ENCODE data around the gene CDC42BPG.

CDC42BPG gene

DNA sequence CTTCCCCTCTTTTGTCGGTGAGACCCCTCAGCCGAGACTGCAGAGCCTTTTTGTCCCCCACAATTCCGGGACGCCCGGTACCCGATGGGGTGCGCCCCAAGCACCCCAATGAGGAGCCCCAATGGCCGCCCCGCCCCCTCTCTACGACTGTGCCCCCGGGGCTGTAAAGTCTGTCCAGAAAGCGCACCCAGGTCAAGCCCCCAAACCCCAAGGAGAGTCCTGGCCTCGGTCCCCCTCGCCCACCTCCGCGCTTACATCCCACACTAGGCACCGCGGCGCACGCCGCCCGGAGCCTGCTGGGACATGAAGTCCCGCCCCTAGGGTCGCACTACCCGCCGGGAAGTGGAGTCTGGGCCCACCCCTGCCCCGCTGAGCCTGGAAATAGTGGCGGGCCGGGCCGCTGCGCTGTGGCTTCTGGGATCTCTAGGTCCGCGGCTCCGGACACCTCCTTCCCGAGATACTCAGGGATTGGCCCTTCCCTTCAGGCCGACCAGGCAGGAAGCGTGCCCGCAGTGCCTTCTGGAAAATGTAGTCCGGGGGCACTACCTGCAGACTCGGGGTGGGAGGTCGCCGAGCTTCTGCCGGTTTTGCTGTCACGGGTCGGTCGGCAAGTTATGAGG, 34.1 kb downstream of the CDC42BPG start, which contains the start of gene MEN1:
MEN1 (minus strand) TSS at position 281 of the 620 bp plus-strand sequence. CDS start 442 bp downstream, outside the sequence.
- peak; percentile 51 to 73 for DNase-seq (ENCODE audit: low read depth in 2 of 2)

DNA sequence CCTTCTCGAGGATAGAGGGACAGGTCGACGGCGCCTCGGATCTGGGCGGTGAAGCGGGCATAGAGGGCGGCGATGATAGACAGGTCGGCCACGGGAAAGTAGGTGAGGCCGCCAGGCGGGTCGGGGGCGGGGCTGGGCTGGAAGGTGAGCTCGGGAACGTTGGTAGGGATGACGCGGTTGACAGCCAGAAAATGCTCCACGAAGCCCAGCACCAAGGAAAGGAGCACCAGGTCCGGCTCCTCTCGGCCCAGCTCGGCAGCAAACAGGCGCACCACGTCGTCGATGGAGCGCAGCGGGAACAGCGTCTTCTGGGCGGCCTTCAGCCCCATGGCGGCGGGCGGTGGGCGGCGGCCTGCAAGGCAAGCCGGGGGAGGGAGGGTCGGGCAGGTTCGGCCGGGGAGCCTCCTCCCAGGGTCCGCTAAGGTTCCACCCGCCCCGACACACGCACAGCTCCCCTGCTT, 34.6 kb downstream of the CDC42BPG start:
- DNase-seq (ENCODE audit: low read depth in 2 of 2) = peak in 1 of 2 donors; percentile 15

GRCh38 chr11:64805481-64805880, 39.0 kb downstream of the CDC42BPG start:
- no peak for DNase-seq (ENCODE audit: low read depth in 2 of 2)

- DNase-seq (ENCODE audit: low read depth in 2 of 2) = no peak
Measured at GRCh38 chr11:64804346-64805210, 39.9 kb downstream of the CDC42BPG start.

DNA sequence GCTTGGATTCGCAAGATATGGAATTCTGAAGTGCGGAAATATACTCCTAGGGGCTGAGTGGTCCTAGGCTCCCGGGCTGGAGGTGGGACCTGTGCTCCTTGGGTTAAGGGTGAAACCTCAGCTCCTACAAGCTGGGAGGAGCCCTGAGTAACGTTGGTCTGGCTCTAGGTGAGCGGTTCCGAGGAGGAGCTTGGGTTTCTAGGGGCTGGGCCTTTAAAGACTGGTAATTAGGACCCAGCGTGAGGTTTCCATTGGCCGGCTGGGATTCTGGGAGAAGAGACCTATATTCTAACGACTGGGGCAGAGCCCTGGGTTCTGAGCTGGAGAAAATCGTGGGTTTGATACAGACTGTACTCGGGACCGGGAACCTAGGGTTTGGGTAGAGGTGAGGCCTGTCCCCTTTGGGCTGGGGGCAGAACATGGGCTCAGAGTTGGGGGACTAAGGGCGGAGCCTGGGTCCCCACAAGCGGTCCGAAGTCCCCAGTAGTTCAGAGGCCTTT, 40.6 kb downstream of the CDC42BPG start:
- DNase-seq (ENCODE audit: low read depth in 2 of 2) = no peak

DNA sequence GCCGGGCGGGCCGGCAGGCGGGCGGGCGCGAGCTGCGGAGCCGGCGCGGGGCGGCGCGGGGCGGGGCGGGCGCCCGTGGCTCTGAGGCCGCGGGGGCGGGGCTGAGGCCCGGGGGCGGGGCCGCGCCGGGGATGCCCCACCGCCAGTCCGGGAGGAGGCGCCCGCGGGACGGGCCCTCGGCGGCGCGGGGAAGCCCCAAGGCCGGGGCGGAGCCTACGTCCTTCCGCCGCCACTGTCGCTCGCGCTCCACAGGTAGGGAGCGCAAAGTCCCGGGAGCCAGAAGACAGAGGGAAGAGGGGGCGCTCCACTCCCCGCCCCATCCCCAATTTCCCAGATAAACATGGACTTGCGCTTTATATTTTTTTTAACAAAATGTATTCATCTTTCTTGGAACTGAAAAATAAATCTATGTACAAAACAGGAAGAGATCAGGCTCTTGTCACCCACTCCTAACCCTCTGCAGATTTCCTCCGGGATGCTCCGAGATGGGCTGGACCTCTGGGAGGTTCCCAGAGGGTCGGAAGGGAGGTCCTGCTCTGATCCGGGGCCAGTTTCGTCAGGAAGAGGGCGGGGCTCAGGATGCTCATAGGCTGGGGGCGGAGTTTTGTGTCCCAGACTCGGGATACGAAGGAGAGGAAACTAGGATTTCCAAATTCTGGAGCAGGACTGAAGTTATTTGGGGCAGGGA, 41.2 kb downstream of the CDC42BPG start, which contains the start of gene MAP4K2:
MAP4K2 (minus strand) TSS at position 57 of the 688 bp plus-strand sequence. CDS start 65 bp downstream, outside the sequence.
- peak; percentile 56 to 84 for DNase-seq (ENCODE audit: low read depth in 2 of 2)

DNA sequence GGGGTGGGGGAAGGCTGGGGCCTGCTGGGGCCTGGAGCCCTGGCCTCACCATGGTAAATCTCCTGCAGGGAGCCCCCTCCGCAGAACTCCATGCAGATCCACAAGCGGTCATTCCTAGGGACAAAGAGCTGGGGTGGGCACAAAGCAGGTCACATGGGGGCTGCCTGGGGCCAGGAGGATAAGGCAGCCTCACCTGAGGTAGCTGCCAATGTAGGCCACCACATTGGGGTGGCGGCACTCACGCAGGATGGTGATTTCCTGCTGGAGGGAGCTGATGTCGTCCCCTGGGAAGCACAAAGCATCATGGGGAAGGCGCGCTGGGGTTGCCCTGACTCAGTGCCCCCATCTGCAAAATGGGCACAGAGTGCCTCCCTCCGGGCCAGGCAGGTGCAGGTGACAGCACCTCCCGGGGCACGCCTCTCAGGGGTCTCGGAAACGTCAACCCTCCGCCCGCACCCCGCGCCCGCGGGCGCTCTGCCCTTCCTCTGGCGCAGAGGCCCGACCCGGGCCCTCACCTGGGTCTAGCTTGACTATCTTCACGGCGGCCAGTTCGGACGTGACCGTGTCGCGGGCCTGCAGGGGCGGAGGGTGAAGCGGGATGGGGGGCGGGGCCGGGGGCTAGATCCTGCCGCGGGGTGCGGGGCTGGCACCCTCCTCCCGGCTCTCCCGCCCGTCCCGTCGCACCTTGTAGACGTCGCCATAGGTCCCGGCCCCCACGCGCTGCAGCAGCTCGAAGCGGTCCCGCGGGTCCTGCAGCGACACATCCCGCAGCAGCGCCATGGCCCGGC, 41.9 kb downstream of the CDC42BPG start:
- peak in 1 of 2 donors; percentile 12 for DNase-seq (ENCODE audit: low read depth in 2 of 2)

- DNase-seq (ENCODE audit: low read depth in 2 of 2) = no peak
Measured at GRCh38 chr11:64801561-64802369, 42.7 kb downstream of the CDC42BPG start.

- DNase-seq (ENCODE audit: low read depth in 2 of 2) = no peak
Measured at GRCh38 chr11:64801158-64801464, 43.3 kb downstream of the CDC42BPG start.

GRCh38 chr11:64800303-64801157, 43.9 kb downstream of the CDC42BPG start:
- DNase-seq (ENCODE audit: low read depth in 2 of 2) = no peak

- no peak for DNase-seq (ENCODE audit: low read depth in 2 of 2)
Measured at GRCh38 chr11:64799623-64800302, 44.7 kb downstream of the CDC42BPG start.

DNA sequence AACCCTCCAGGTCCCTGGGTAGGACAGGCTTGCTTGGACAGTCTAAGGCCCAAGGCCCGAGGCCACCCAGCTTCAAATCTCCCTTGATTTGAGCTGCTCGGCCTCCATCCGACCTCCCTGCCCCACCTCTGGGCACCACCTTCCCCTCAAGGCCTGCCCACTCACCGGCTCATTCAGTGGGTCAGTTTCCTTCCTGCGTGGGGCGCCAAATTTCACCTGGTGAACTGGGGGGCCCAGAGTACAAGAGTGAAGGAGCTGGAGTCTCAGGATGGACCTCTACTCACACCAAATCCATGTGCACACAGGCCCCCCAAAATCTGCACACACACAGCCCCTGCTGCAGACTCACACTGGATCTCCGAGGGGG, 45.2 kb downstream of the CDC42BPG start:
- no peak for DNase-seq (ENCODE audit: low read depth in 2 of 2)

- no peak for DNase-seq (ENCODE audit: low read depth in 2 of 2)
Measured at GRCh38 chr11:64796757-64797541, 47.5 kb downstream of the CDC42BPG start.

GRCh38 chr11:64796047-64796756, 48.3 kb downstream of the CDC42BPG start:
- no peak for DNase-seq (ENCODE audit: low read depth in 2 of 2)

DNA sequence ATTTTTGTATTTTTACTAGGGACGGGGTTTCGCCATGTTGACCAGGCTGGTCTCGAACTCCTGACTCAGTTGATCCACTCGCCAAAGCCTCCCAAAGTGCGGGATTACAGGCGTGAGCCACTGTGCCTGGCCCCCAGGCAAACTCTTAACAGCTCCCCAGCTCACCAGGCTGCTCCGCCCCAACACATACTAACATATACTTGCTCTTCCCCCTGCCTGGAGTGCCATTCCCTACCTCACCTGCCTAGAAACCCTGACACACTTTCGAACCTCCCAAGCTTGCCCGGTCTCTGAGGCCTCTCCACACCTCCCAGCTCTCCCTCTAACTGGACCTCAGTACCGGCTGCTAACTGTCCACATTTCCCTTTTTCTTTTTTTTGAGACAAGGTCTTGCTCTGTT, 49.9 kb downstream of the CDC42BPG start:
- no peak for DNase-seq (ENCODE audit: low read depth in 2 of 2)

- DNase-seq (ENCODE audit: low read depth in 2 of 2) = no peak
Measured at GRCh38 chr11:64793271-64794160, 50.9 kb downstream of the CDC42BPG start.

DNA sequence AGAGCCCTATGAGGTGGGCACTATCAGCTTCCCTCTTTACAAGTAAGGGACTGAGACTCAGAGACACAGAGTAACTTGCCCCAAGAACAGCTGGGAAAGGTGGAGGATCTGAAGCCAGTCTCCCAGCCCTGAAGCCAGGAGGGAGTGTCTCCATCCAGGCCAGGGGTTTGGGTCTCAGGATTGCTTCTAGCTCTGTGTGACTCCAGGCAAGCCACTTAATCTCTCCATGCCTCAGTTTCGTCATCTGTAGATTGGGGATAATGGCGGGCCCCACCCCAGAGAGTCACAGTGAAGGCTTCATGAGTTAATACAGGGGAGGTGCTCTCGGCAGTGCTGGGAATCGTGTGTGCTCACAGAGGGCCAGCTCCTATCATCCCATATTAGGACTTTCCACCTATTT, 52.0 kb downstream of the CDC42BPG start:
- DNase-seq (ENCODE audit: low read depth in 2 of 2) = no peak
